HepG2 (cell line): ENCODE results near the gene SEC16A. TPM values are rescaled to one million over a fixed set of nuclear protein-coding genes. Genes with fewer than 3 reads are reported as not detected.

Experiments
- ATAC-seq: fragments of 200-7000 bp; cut with Tn5 transposase; 3 replicates; pipeline ENCODE4 v1.9.1; 2020; ENCODE audit warnings: mild to moderate bottlenecking, moderate library complexity
- BruUV-seq: library from RNA; stranded (reverse); fragments of 400-500 nt; replicated peaks from 2 replicates; lab custom pipeline; 2021; lab: Mats Ljungman, UMichigan
- CTCF ChIA-PET: fragments of 300-600 bp; formaldehyde crosslinking; extraction: SDS; loops from one replicate; lab custom pipeline; 2021; ENCODE audit warnings: low total read pairs, inconsistent platforms, low intra/inter-chr PET ratio; lab: Yijun Ruan, JAX
- POLR2A ChIA-PET: fragments of 350-600 bp; sonication (Branson Sonifier 250); formaldehyde crosslinking; loops from one replicate; lab custom pipeline; 2020; ENCODE audit warnings: antibody characterized with exemption, inconsistent platforms; lab: Yijun Ruan, JAX
- DNase-seq: peaks from one replicate; pipeline ENCODE4 v3.0.0-alpha.2; 2015; ENCODE audit warnings: low spot score
- FAIRE-seq: peaks from 3 replicates; lab custom pipeline; 2011; peaks lifted over from hg19 to GRCh38; lab: Jason Lieb, UNC
- H2AFZ ChIP-seq: one replicate; pipeline ENCODE4 v1.6.1; 2011; ENCODE audit warnings: low read length, inconsistent platforms
- H3K27ac ChIP-seq: fragments of 300-600 bp; 3 replicates; pipeline ENCODE4 v1.8.0; 2011; ENCODE audit warnings: mixed run types, mild to moderate bottlenecking, mixed read lengths, low read length, inconsistent platforms; ENCODE audit not compliant: insufficient read depth; ENCODE audit errors: extremely low read length
- H3K27me3 ChIP-seq, 2 experiments: fragments of 200-600 bp in 1 of 2; 2 replicates in 1 of 2; 3 replicates in 1 of 2; pipeline versions ENCODE4 v1.6.0 to v1.8.0; 2011; ENCODE audit warnings: low read length in 2 of 2, mild to moderate bottlenecking in 2 of 2, moderate library complexity in 2 of 2, inconsistent platforms in 1 of 2; ENCODE audit not compliant: insufficient read depth in 2 of 2, control insufficient read depth in 1 of 2
- H3K36me3 ChIP-seq, 2 experiments: fragments of 200-600 bp in 1 of 2; replicated peaks in 1 of 2; 2 replicates in 1 of 2; 3 replicates in 1 of 2; pipeline versions ENCODE4 v1.5.1 to v1.8.0; 2011; ENCODE audit warnings: low read length in 2 of 2, inconsistent platforms in 1 of 2; ENCODE audit not compliant: insufficient read depth in 2 of 2, control insufficient read depth in 1 of 2
- H3K4me1 ChIP-seq: 2 replicates; pipeline ENCODE4 v1.5.1; 2012; ENCODE audit warnings: low read length, inconsistent platforms; ENCODE audit not compliant: insufficient read depth
- H3K4me2 ChIP-seq: 2 replicates; pipeline ENCODE4 v1.6.0; 2011; ENCODE audit warnings: low read depth, low read length, inconsistent platforms
- H3K4me3 ChIP-seq, 3 experiments: fragments of 200-600 bp in 1 of 3; sonication (generic), shearing (Covaris generic) in 1 of 3; replicated peaks in 1 of 3; 2 replicates each; pipeline ENCODE4 v1.5.1; 2011 to 2016; ENCODE audit warnings: low read length in 3 of 3, inconsistent platforms in 2 of 3, low read depth in 2 of 3, mild to moderate bottlenecking in 2 of 3, control low read depth in 1 of 3, mixed read lengths in 1 of 3; ENCODE audit not compliant: insufficient read depth in 1 of 3
- H3K79me2 ChIP-seq: one replicate; pipeline ENCODE4 v1.6.1; 2011; ENCODE audit warnings: low read length, inconsistent platforms; ENCODE audit not compliant: insufficient read depth
- H3K9ac ChIP-seq: 2 replicates; pipeline ENCODE4 v1.6.0; 2011; ENCODE audit warnings: mild to moderate bottlenecking, low read depth, low read length, inconsistent platforms; ENCODE audit not compliant: insufficient read depth
- H3K9me3 ChIP-seq: 2 replicates; pipeline ENCODE4 v1.5.1; 2012; ENCODE audit warnings: mild to moderate bottlenecking, low read length
- H4K20me1 ChIP-seq: 2 replicates; pipeline ENCODE4 v1.6.0; 2011; ENCODE audit warnings: inconsistent platforms, mild to moderate bottlenecking, low read length, moderate library complexity; ENCODE audit not compliant: insufficient read depth
- CBFB ChIP-seq: sonication (generic); formaldehyde crosslinking; IDR thresholded peaks from 2 replicates; pipeline ENCODE4 v1.4.0; 2020; ENCODE audit warnings: missing genetic modification reagents
- HIVEP1 ChIP-seq: sonication (generic); formaldehyde crosslinking; IDR thresholded peaks from 2 replicates; pipeline ENCODE4 v1.4.0; 2020; ENCODE audit warnings: mild to moderate bottlenecking, missing genetic modification reagents
- HOXA7 ChIP-seq: sonication (generic); formaldehyde crosslinking; IDR thresholded peaks from 2 replicates; pipeline ENCODE4 v1.8.1; 2022; ENCODE audit warnings: mild to moderate bottlenecking, missing genetic modification reagents, moderate library complexity
- HOXD1 ChIP-seq: sonication (generic); formaldehyde crosslinking; IDR thresholded peaks from 2 replicates; pipeline ENCODE4 v1.5.0; 2020; ENCODE audit warnings: missing genetic modification reagents
- NPAS2 ChIP-seq: sonication (generic); formaldehyde crosslinking; IDR thresholded peaks from 2 replicates; pipeline ENCODE4 v1.8.0; 2022; ENCODE audit warnings: mild to moderate bottlenecking, missing genetic modification reagents, borderline replicate concordance
- SIN3A ChIP-seq: IDR thresholded peaks from 2 replicates; pipeline ENCODE4 v1.6.1; 2011; ENCODE audit warnings: low read depth, mild to moderate bottlenecking, control low read depth, low read length, borderline replicate concordance
- TCF7 ChIP-seq: sonication (generic); IDR thresholded peaks from 2 replicates; pipeline ENCODE4 v1.6.1; 2016; ENCODE audit warnings: antibody characterized with exemption, low read depth
- U2AF2 ChIP-seq: fragments of 200-400 bp; formaldehyde crosslinking; IDR thresholded peaks from 2 replicates; pipeline ENCODE4 v1.6.1; 2017; ENCODE audit warnings: low read depth, mild to moderate bottlenecking, low read length
- ZNF138 ChIP-seq: sonication (generic); formaldehyde crosslinking; IDR thresholded peaks from 2 replicates; pipeline ENCODE4 v1.5.0; 2020; ENCODE audit warnings: mild to moderate bottlenecking, low read depth, missing genetic modification reagents
- ZNF234 ChIP-seq: sonication (generic); formaldehyde crosslinking; conservative IDR thresholded peaks from 2 replicates; pipeline ENCODE4 v1.5.1; 2020; ENCODE audit warnings: mild to moderate bottlenecking, missing genetic modification reagents
- ZNF562 ChIP-seq: sonication (generic); formaldehyde crosslinking; IDR thresholded peaks from 2 replicates; pipeline ENCODE4 v1.8.0; 2022; ENCODE audit warnings: missing genetic modification reagents, borderline replicate concordance
- ZNF7 ChIP-seq: IDR thresholded peaks from 2 replicates; pipeline ENCODE4 v1.6.1; 2016; ENCODE audit warnings: missing biosample characterization, missing genetic modification reagents
- WGBS: methylation state at CpG from one replicate; pipeline ENCODE4 v1.1.6; 2017; ENCODE audit warnings: low lambda C conversion rate; 5-methylcytosine and 5-hydroxymethylcytosine counted together
- in situ Hi-C: cut with HindIII; loops from 2 replicates; pipeline ENCODE4 v1.10.0; 2017; ENCODE audit warnings: low pct_unique_long_range_greater_than_20kb; ENCODE audit not compliant: extremely low pct_ligation_motif_present
- intact Hi-C: fragments of 100-400 bp; cut with micrococcal nuclease; formaldehyde crosslinking; loops from one replicate; pipeline ENCODE4 v1.10.0; 2022; ENCODE audit not compliant: unreplicated experiment
- polyA plus RNA-seq, 8 experiments: library from polyadenylated mRNA; depleted of rRNA in 3 of 8; stranded (reverse) in 7 of 8; unstranded in 1 of 8; fragments of >200 nt; fragmentation: Illumina TruSeq in 4 of 8; extraction: Trizol in 4 of 8; gene quantifications; 2 replicates each; pipeline versions ENCODE4 v1.2.1 to v1.2.3, GENCODE V29; 2011 to 2016; ENCODE audit warnings: low read depth in 4 of 8, missing spikeins in 1 of 8, mixed read lengths in 1 of 8; ENCODE audit not compliant: insufficient read depth in 1 of 8
- total RNA-seq, 5 experiments: library from RNA; depleted of rRNA; stranded (reverse); fragments of >200 nt; fragmentation: Illumina TruSeq; extraction: Trizol; gene quantifications; 2 replicates each; pipeline ENCODE4 v1.2.3, GENCODE V29; 2016; ENCODE audit warnings: low read depth in 1 of 5
- TF ChIP-seq, protein P1 (sequence below): sonication (generic); formaldehyde crosslinking; conservative IDR thresholded peaks from 2 replicates; pipeline ENCODE4 v1.8.0; 2022; ENCODE audit warnings: mild to moderate bottlenecking, moderate library complexity, missing genetic modification reagents
- TF ChIP-seq, protein P2 (sequence below): sonication (generic); formaldehyde crosslinking; IDR thresholded peaks from 2 replicates; pipeline ENCODE4 v1.4.0; 2020; ENCODE audit warnings: missing genetic modification reagents, borderline replicate concordance

The SEC16A gene
- total and polyA plus RNA-seq, 2 of the 13 experiments (the other 11 are each of a cell fraction or from before 2014, with no cell fraction given) = 15.9 to 18.9 TPM

DNA sequence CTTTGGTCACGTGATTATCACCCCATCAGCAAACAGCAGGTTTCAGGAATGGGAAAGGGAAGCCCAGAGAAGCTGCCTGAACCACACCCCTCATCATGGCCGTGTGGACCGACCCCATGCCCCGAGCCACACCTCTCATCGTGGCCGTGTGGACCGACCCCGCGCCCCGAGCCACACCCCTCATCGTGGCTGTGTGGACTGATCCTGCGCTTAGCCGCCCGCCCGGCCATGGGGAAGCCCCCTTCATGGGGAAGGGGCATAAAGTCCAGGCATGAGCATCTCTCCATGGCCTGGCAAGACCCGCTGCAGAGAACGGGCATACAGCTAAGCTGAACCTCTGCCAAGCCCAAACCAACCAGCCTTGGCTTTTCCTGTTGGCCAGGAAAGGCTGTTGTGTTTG lies 89.3 kb downstream of the SEC16A start:
- H4K20me1 ChIP-seq = 0 out of 2 replicates have a peak, but pooled peaks cover 2% of the 10 kb centered on the region
- FAIRE-seq = no peak
- H3K27ac ChIP-seq = no peak overlapping the region
- H3K27me3 ChIP-seq = no peaks in the 10 kb centered on the region
- peaks cover 7% of the 10 kb centered on the region for H3K4me1 ChIP-seq
- BruUV-seq = no TSS peak
- ChIA-PET POLR2A (interaction anchor here (1.3 kb wide), 1 partner anchor 16 kb away, joined by 3 read pairs; no protein-coding TSS in a partner anchor), CTCF (no interaction called here)
- intact Hi-C loops = no loop called here
- TF ChIP-seq ZNF562 (CRISPR knock-in tag) (no peak), SIN3A (no peak), NPAS2 (no peak), ZNF234 (CRISPR knock-in tag) (no peak), HOXA7 (CRISPR knock-in tag) (no peak), TCF7 (no peak), HIVEP1 (no peak), CBFB (CRISPR knock-in tag) (no peak), HOXD1 (no peak), ZNF7 (CRISPR knock-in tag) (no peak), U2AF2 (no peak), ZNF138 (CRISPR knock-in tag) (no peak)
- TF ChIP-seq, protein P1, sequence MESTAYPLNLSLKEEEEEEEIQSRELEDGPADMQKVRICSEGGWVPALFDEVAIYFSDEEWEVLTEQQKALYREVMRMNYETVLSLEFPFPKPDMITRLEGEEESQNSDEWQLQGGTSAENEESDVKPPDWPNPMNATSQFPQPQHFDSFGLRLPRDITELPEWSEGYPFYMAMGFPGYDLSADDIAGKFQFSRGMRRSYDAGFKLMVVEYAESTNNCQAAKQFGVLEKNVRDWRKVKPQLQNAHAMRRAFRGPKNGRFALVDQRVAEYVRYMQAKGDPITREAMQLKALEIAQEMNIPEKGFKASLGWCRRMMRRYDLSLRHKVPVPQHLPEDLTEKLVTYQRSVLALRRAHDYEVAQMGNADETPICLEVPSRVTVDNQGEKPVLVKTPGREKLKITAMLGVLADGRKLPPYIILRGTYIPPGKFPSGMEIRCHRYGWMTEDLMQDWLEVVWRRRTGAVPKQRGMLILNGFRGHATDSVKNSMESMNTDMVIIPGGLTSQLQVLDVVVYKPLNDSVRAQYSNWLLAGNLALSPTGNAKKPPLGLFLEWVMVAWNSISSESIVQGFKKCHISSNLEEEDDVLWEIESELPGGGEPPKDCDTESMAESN (CRISPR knock-in tag) = no peak
- TF ChIP-seq, protein P2, sequence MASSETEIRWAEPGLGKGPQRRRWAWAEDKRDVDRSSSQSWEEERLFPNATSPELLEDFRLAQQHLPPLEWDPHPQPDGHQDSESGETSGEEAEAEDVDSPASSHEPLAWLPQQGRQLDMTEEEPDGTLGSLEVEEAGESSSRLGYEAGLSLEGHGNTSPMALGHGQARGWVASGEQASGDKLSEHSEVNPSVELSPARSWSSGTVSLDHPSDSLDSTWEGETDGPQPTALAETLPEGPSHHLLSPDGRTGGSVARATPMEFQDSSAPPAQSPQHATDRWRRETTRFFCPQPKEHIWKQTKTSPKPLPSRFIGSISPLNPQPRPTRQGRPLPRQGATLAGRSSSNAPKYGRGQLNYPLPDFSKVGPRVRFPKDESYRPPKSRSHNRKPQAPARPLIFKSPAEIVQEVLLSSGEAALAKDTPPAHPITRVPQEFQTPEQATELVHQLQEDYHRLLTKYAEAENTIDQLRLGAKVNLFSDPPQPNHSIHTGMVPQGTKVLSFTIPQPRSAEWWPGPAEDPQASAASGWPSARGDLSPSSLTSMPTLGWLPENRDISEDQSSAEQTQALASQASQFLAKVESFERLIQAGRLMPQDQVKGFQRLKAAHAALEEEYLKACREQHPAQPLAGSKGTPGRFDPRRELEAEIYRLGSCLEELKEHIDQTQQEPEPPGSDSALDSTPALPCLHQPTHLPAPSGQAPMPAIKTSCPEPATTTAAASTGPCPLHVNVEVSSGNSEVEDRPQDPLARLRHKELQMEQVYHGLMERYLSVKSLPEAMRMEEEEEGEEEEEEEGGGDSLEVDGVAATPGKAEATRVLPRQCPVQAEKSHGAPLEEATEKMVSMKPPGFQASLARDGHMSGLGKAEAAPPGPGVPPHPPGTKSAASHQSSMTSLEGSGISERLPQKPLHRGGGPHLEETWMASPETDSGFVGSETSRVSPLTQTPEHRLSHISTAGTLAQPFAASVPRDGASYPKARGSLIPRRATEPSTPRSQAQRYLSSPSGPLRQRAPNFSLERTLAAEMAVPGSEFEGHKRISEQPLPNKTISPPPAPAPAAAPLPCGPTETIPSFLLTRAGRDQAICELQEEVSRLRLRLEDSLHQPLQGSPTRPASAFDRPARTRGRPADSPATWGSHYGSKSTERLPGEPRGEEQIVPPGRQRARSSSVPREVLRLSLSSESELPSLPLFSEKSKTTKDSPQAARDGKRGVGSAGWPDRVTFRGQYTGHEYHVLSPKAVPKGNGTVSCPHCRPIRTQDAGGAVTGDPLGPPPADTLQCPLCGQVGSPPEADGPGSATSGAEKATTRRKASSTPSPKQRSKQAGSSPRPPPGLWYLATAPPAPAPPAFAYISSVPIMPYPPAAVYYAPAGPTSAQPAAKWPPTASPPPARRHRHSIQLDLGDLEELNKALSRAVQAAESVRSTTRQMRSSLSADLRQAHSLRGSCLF (CRISPR knock-in tag) = no peak
- H3K4me3 ChIP-seq = no peak overlapping the region
- DNase-seq = no peak
- H3K79me2 ChIP-seq = peaks cover 10% of the 10 kb centered on the region
- no peak overlapping the region for H2AFZ ChIP-seq
- 100% methylated on average over 2 of the region's 17 CpGs for WGBS
- in situ Hi-C loops = no loop called here
- peaks cover 28 to 67% of the 10 kb centered on the region in 2 experiments; a peak in 4 of 5 replicates for H3K36me3 ChIP-seq
- no peak overlapping the region for H3K9ac ChIP-seq
- H3K9me3 ChIP-seq = no peaks in the 10 kb centered on the region
- no peak overlapping the region for H3K4me2 ChIP-seq
- no peak for ATAC-seq
